AG20443 (cell line): ENCODE data around the gene GATAD1.
"Not testable (repeated sequence)": the region's sequence is repeated elsewhere in the genome, so short reads cannot be mapped to it uniquely, and the experiment has no call there.

Experiments used
- DNase-seq: peaks from one replicate; pipeline ENCODE4 v3.0.0; 2012; ENCODE audit warnings: low spot score, mixed read lengths

Gene GATAD1, protein sequence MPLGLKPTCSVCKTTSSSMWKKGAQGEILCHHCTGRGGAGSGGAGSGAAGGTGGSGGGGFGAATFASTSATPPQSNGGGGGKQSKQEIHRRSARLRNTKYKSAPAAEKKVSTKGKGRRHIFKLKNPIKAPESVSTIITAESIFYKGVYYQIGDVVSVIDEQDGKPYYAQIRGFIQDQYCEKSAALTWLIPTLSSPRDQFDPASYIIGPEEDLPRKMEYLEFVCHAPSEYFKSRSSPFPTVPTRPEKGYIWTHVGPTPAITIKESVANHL

DNA sequence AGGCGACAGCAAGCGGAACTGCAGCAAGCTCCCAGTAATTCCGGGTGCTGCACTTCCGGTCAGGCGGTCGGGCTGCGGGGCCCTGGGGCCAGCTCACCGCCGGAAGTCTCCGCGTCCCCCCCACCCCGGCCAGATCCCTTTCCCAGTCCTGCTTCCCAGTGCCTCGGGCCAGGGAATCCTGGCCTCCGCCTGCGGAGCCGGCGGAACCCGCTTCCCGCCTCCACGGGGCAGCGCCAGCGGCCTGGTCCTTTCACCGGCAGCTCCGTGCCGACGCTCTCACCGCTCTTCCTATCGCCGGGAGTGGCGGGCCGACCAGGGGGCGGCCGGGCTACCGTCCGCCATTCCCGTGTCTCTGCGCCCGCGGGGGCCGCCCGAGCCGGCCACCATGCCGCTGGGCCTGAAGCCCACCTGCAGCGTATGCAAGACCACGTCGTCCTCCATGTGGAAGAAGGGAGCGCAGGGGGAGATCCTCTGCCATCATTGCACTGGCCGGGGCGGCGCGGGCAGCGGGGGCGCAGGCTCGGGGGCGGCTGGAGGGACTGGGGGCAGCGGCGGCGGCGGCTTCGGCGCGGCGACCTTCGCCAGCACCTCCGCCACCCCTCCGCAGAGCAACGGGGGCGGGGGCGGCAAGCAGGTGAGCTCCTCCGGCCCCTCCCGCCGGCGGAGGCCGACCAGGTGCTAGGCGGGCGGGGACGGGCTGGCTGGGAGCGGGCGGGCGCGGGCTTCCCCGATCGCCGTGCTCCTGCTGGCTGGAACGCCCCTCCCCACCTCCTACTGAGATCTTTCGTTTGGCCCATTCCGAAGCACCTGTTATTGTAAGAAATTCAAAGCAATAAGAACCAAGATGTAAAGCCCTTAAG, at the start of gene GATAD1:
Gene GATAD1, plus strand, starts transcription at position 138 of the 860 bp plus-strand sequence. Its CDS starts 248 bp downstream, at position 386.
- peak; percentile 99 for DNase-seq

GRCh38 chr7:92397542-92397941, 49.7 kb upstream of the GATAD1 start:
- DNase-seq = no peak

DNA sequence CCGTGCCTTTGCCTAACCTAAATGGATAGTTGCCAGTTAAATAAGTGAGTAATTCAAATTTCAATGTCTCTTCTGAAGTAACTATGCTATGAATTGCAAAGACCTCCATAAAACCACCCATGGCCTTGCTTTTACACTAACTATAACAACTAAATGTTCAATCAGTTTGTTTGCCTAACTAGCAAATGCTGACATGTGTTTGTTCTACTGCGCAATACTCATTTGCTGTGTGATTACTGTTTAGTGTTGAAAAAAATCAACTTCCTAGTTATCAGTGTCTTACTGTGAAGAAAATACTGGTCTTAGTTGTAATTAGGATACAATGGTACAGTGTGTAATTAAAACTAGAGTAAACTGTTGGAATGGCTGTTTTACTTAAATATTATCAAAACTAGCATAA, 47.3 kb upstream of the GATAD1 start:
- DNase-seq = no peak

DNA sequence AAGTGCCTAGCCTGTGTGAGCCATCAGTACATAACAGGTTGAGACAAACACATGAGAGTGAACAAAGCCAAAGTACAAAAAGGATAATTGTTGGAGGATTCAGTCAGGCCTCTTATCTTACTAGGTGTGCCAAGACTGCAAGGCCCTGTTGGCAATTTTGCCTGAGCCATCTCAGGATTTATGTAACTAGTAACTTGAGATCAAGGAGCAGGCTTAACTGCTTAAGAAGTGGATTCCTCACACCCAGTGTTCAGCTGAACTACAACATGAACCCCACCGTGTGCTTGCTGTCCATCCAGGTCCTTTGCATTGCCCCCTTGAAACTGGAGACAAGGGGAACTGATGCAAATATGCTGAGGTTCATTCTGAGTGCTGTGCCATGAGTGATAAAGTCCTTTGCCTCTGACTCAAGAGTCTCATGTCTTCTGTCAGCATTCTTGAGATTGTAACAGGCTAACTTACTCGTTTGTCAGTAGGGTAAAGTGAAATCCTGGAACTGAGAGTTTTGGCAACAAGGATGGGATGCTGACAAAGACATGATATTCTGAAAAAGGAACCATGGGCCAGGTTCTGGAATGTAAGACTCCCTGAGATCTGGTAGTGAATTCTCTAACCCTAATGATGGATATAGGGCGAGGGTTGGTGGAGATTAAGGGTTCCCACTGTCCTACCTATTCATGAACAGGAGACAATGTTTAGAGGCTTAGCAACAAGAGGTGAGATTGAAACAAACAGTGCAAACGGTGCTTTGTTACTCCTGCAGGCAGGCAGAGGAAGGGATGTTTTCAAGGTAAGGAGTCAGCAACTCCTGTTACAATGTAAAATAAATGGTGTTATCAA, 44.1 kb upstream of the GATAD1 start:
- peak; percentile 29 for DNase-seq

DNA sequence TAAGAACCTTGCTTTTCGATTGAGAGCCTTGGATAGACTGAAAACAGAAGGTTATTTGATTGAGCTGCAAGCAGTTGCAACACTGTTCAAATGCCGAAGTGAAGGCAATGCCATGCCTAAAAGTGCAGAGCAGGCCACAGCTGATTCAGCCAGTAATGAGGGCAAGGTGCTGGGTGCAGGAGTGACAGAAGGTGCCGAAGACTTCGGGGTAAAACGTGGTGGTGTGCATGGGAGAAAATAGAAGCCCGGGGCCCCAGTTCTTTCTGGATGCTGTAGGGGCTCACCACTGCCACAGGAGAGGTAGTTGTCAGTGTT, 43.6 kb upstream of the GATAD1 start:
- no peak for DNase-seq

- DNase-seq = no peak
Observed at GRCh38 chr7:92404170-92404614, 43.1 kb upstream of the GATAD1 start.

GRCh38 chr7:92409357-92409756, 37.9 kb upstream of the GATAD1 start:
- DNase-seq = no peak

- not testable (repeated sequence) for DNase-seq
Observed at GRCh38 chr7:92410162-92410561, 37.1 kb upstream of the GATAD1 start.

- DNase-seq = no peak
Observed at GRCh38 chr7:92412745-92413144, 34.5 kb upstream of the GATAD1 start.

DNA sequence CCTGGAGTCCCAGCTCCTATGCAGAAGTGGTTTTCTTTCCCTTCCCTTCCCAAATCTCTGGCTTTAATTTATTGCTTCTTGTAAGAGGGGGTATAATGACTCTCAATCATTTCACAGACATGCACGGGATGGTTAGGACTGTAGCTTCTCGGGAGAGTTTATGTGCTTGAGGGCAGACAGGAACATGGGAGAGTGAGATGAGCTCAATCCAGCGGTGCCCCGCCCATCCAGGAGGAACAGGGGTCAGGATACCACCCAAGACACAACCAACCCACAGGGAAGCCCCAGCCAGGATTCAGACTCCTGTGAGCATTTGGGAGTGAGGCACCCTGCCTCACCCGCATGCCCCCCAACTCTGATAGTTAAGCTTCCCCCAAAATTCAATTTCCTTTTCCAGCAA, 33.7 kb upstream of the GATAD1 start:
- DNase-seq = no peak

DNA sequence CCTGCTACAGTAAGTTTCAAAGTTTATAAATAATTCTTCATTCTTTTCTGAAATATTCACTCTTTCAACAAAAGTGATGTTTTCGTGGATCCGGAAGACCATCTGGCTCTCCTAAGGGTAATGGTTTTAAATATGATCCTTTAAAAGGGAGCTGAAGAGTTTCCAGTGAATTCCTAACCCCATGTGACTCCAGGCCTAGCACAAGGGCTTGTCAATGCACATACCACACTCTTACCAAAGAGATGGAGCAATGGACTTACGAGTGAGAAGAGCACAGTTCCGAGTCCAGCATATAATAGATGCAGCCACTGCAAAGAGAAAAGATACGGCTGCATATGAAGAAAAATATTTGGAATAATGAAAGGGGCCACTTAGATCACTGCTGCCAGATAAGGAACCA, 32.1 kb upstream of the GATAD1 start:
- peak; percentile 46 for DNase-seq

DNA sequence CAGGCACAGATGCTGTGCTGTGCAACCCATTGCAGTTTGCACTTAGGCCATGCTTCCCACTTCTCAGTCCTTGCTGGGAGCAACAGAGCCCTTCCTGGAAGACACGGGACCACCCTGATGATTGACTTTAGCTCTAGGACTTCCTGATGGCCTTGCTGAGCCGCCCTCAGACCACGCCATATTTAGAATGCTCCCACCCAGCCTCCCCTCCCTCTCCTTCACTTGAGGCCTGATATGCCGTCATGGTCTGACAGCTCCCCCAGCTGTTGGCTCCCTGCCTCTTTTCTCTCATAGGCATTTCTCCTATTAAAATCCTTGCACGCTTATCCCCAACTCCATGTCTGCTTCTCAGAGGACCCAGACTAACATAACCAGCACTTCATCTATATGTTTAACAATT, 29.4 kb upstream of the GATAD1 start:
- DNase-seq = no peak

DNA sequence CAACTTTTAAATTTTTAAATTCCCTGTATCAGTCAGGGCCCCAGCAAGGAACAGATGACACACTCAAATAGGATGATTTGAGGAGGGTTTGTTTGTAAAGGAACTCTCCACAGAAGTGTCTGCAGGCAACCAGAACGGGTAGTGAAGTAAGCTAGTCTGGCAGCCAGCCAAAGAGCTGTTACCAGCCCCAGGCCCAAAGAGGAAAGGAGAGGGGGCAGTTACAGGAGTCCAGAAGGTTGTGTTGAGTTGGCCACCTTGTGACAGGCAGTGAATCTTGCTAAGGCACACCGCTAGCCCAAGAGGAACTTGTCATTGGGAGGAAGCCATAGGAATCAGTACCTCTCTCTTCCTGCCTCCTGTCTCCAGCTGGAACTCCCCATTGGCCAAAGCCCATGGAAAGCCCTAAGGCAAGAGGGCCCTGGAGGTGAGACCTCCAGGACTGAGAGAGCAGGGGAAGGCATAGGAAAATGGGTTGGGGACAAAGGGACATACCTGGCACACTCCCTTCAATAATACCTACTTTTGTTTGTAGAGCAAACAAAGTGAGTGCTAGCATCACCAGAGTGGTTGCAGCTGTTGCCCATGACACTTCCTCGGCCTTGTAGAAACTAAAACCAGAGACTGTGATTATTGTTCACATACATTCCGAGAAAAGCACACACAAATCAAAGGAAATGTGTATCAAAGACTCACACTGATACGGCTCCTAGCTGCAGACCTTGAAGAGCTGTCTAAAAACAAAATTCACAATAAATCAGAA, 25.4 kb upstream of the GATAD1 start:
- DNase-seq = no peak

GRCh38 chr7:92422926-92423325, 24.4 kb upstream of the GATAD1 start:
- no peak for DNase-seq

- no peak for DNase-seq
Observed at GRCh38 chr7:92423710-92424131, 23.6 kb upstream of the GATAD1 start.

GRCh38 chr7:92425311-92425947, 21.9 kb upstream of the GATAD1 start:
- no peak for DNase-seq

- DNase-seq = no peak
Observed at GRCh38 chr7:92427193-92427592, 20.1 kb upstream of the GATAD1 start.

- no peak for DNase-seq
Observed at GRCh38 chr7:92432299-92432946, 14.9 kb upstream of the GATAD1 start.

DNA sequence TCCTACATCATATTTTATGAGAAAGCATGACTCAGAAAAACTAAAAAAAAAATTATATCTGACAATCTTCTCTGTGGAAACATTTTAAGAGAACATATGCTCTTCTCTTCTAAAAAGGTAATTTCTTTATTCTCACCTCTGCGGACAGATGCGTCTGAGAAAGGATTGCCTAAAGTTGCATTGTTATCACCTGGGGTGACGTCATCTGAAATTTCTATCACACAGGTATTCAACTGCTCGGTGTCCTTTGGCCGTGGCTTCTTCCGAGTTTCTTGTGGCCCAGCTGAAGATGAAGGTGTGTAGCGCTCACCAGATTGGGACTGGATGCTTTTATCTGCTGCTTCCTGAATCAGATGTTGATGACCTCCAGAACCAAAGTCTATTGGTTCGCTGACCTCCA, 14.3 kb upstream of the GATAD1 start:
- DNase-seq = no peak

DNA sequence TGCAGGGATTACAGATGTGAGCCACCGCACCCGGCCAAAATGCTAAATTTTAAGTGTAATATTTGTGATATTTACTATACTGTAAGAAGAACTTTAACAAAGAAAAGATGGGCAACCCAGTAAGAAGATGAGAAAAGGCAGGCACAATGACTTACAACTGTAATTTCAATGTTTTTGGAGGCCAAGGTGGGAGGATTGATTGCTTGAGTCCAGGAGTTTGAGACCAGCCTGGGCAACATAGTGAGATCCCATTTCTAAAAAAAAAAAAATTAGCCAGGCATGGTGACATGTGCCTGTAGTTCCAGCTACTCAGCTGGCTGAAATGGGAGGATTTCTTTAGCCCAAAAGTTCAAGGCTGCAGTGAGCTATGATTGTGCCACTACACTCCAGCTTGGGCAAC, 11.7 kb upstream of the GATAD1 start:
- DNase-seq = no peak
